Activated CD4-positive, alpha-beta T cell treated with anti-CD3 and anti-CD28 coated beads, Interleukin-10, Interleukin-2, amounts not matched to agents 100 ng/mL and 50 ng/mL, durations not matched to agents 16 hours and 8 hours (primary cell): ENCODE results near the gene PRKCE.

Experiments
- DNase-seq: peaks from one replicate; pipeline ENCODE4 v3.0.0-alpha.2; 2020

The PRKCE gene

DNA sequence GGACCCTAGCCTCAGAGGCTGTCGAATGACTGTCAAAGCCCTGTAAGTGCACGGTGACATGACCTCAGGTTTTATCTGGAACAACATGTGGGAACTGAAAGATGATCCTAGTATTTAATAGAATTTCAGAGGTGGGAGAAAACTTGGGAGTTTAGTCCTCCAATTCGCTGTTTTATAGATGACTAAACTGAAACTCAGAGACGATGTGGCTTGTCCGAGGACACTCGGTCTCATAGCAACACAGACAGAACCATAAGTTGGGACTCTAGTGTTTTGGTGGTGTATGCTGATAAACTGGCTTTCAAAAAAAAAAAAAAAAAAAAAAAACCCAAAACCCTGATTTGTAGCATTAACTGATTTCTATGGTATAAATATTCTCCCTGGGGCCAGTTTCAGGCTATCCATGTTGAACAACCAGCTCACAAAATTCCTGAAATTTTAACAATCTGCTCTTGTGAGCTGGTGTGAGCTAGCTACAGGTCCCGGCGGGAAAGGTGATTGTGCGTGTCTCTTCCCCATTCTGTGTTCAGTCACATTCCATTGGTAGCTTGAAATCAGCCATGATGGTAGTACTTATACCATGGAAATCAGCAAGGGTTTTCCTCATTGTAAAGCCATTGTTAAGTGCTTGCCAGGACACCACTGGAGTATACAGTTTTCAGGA, 450.2 kb downstream of the PRKCE start:
- no peak for DNase-seq

DNA sequence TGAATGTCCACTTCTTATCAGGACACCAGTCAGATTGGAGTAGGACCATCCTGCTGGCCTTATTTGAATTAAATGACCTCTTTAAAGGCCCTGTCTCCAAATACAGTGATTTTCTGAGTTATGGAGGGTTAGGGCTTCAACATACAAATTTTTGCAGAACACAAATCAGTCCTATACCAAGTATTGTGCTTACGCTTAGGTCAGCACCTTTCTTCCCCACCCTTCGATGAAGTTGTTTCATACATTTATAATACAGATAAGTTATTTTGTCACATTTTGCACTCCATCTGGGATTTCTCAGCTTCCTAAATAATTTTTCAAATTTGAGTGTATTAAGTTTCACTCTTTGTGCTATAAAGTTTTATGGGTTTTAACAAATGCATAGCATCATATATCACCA, 455.2 kb downstream of the PRKCE start:
- no peak for DNase-seq

GRCh38 chr2:46114996-46115395, 463.5 kb downstream of the PRKCE start:
- DNase-seq: no peak

DNA sequence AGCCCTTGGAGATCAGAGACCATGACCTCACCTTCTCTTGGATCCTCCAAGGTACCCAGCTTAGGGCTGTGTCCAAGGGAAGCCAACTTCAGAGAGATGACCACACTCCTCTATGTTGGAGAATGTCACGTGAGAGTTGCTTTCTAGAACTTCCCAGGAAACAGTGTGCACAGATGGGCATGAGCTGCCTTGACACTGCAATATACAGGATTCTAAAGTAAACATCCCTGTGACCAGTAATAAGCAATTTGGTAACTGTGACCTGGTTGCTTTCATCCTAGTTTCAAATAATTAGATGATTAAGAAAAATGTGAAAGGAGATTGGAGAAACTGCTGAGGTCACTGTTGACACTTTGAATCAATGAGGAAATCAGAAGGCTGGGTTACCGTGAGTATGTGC, 464.7 kb downstream of the PRKCE start:
- DNase-seq: no peak

GRCh38 chr2:46116553-46116991, 465.1 kb downstream of the PRKCE start:
- DNase-seq: no peak

GRCh38 chr2:46117379-46117778, 465.9 kb downstream of the PRKCE start:
- no peak for DNase-seq

DNA sequence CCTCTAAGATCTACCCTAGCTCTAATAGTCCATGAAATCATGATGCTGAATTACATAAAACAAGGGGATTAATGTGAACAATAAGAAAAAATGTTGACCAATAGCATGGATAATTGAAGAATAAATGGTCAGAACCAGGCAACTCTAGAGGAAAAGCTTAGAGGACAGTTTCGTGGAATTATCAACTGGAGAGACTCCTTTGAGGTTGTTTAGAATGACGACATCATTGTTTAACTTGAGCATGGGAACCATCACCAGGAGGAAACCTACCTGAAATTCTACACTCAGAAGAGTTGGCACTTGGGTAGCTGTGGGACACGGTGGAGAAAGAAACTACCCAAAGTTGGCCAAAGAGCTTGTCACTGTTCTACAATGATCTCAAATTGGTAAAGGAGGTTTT, 466.5 kb downstream of the PRKCE start:
- DNase-seq: no peak

- DNase-seq: no peak
Measured at GRCh38 chr2:46118656-46119371, 467.3 kb downstream of the PRKCE start.

DNA sequence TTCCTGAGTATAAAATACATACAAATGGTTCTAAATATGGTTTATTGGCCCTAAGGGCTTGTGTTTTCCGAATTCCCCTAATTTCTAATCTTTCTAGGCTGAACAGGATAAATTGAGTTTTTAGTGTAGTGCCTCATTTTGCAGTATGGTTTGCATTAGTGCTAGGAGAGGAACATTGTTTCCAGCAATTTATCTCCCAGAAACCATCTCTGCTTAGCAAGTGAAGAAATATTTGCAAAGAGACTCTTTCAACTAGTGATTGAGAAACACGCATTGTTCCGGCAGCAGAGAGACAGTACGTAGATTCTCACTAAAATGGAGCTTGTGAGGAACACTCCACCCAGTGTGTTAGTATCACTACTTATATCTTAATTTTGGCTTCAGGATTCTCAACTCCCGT, 468.0 kb downstream of the PRKCE start:
- DNase-seq: no peak

- DNase-seq: no peak
Measured at GRCh38 chr2:46120792-46121555, 469.5 kb downstream of the PRKCE start.

GRCh38 chr2:46122318-46122976, 471.0 kb downstream of the PRKCE start:
- no peak for DNase-seq

GRCh38 chr2:46123013-46123412, 471.5 kb downstream of the PRKCE start:
- no peak for DNase-seq

DNA sequence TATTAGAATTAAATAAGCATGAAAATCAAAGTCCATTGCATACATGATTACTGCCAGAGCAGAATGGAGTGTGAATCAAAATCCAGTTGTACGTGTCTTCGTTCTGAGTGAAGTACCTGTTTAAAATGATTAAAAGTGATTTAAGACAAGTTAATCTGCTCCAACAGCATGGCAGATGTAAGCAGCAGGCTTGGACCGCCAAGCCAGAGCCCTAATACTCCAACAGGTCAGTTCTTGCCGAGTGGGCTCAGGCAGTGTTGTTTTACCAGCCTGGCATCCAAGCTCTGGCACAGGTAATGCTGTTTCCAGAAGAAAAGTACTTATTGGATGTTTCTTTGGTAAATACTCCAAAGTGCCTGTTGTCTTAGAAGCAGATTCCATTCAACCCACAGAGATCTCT, 474.3 kb downstream of the PRKCE start:
- no peak for DNase-seq

GRCh38 chr2:46126571-46126970, 475.1 kb downstream of the PRKCE start:
- DNase-seq: no peak

GRCh38 chr2:46127176-46127575, 475.7 kb downstream of the PRKCE start:
- DNase-seq: no peak

GRCh38 chr2:46130511-46130910, 479.0 kb downstream of the PRKCE start:
- DNase-seq: no peak

DNA sequence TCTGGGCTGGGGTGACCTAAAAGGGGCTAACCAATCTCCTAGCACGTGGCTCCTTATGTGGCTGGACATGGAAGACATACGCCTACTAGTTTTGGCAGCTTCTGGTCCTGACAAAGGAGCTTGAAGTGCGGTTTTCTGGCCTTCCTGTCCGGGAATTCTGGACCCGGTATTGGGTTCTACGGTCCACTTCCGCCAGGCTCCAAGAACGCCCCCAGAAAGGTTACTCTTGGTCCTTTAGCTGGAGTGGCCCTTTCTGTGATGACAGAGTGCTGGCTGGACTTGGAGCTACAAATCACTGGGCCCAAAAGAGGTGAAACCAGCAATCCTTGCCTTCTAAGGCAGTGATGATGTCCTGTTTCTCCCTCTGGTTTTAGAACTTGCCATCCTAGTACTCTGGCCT, 481.5 kb downstream of the PRKCE start:
- DNase-seq: no peak

GRCh38 chr2:46134531-46135227, 483.2 kb downstream of the PRKCE start:
- DNase-seq: no peak

GRCh38 chr2:46135228-46135855, 483.9 kb downstream of the PRKCE start:
- no peak for DNase-seq

DNA sequence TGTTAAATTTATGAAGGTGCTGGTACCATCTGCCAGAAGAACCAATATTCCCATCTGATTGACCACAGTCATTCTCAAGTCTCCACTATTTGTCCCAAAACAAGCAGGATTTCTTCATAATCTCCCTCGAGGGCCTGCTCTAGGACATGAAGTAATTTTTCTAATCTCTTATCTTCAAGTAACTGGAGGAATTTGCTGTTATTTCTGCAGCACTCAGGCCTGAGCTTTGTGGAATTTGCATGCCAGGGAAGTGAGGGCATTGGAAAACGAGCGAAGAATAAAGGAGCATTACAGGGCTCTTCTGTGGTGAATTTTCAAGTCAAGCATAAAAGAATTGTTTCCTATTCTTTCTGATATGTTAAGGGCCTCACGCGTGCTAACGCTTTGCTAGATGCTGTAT, 484.5 kb downstream of the PRKCE start:
- no peak for DNase-seq

DNA sequence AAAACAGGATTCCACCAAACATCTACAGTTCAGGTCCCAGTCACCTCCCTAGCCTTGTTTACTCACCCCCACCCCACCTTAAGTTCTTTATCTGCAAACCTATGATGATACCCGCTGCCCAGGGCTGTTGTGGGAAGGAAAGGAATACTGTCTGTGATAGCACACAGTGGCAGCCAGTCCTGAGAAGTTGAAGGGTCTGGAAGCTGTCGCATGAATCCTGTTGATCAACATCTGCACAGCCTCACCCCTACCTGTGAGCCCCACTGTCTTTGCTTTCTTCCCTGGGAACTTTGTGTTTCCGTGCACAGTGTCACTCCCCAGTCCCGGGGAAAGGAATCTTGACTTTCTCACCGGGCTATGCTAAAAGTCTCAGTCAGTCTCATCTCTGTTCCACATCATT, 485.0 kb downstream of the PRKCE start:
- no peak for DNase-seq

DNA sequence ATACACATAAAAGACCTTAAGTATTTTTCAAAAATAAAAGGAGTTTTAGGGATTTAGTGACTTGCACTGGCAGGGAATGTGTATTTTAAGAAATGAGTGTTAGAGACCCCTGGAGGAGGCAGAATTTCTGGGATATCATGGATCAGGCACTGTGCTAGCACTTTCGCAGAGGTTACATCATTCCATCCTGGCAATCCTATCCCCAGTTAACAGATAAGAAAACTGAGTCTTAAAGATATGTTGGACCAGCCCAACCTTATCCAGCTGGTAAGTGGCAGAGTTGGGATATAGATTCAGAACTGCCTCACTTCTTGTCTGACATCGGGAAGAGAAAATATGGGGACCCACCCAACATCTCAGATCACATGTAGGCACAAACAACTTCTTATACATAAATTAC, 485.5 kb downstream of the PRKCE start:
- DNase-seq: no peak
